Measurements from ENCODE around the gene WNT7A. TPM values are rescaled to one million over a fixed set of nuclear protein-coding genes. Genes with fewer than 3 reads are reported as not detected.

Gene WNT7A
- total RNA-seq, 2 experiments from 2014 or later = 22.4 to 24.7 TPM

- Histone ChIP-seq H3K4me1 (ENCODE audit: insufficient read depth, low read length) (peaks cover 8% of the 10 kb centered on the region), H3K36me3 (ENCODE audit: insufficient read depth, low read length) (no peaks in the 10 kb centered on the region), H3K27me3 (ENCODE audit: control insufficient read depth in 1 of 2, insufficient read depth in 2 of 2, low read length in 2 of 2) (no peaks in the 10 kb centered on the region), H3K27ac (ENCODE audit: low read depth in 1 of 2, low read length in 2 of 2) (no peak overlapping the region), H3K9me3 (ENCODE audit: control insufficient read depth in 1 of 2, insufficient read depth in 1 of 2, low read length in 2 of 2) (no peaks in the 10 kb centered on the region), H3K4me3 (ENCODE audit: low read length) (no peak overlapping the region)
- ATAC-seq (ENCODE audit: poor library complexity) (no peak), DNase-seq (no peak)
- no peak for TF ChIP-seq CTCF (IDR thresholded peaks at IDR 0.05)
- intact Hi-C loops (cut with DNase I, micrococcal nuclease) = no loop called here
- no peak overlapping the region for H3K27ac Mint-ChIP-seq
- H3K27me3 Mint-ChIP-seq = no peaks in the 10 kb centered on the region
- H3K9me3 Mint-ChIP-seq = peaks cover under 1% of the 10 kb centered on the region
- CTCF ChIA-PET = no interaction called here
- peaks cover 17% of the 10 kb centered on the region for H3K4me1 Mint-ChIP-seq (ENCODE audit: low read depth)
- POLR2A ChIA-PET = no interaction called here
- H3K36me3 Mint-ChIP-seq (ENCODE audit: low read depth) = no peaks in the 10 kb centered on the region
- no peak overlapping the region for H3K4me3 Mint-ChIP-seq
These were observed 111.4 kb downstream of the WNT7A start for GRCh38 chr3:13768453-13768852.

GRCh38 chr3:13767896-13768295, 112.0 kb downstream of the WNT7A start:
- Histone ChIP-seq H3K27me3 (ENCODE audit: control insufficient read depth in 1 of 2, insufficient read depth in 2 of 2, low read length in 2 of 2) (no peaks in the 10 kb centered on the region), H3K27ac (ENCODE audit: low read depth in 1 of 2, low read length in 2 of 2) (no peak overlapping the region), H3K4me1 (ENCODE audit: insufficient read depth, low read length) (peaks cover 8% of the 10 kb centered on the region), H3K36me3 (ENCODE audit: insufficient read depth, low read length) (no peaks in the 10 kb centered on the region), H3K4me3 (ENCODE audit: low read length) (no peak overlapping the region), H3K9me3 (ENCODE audit: control insufficient read depth in 1 of 2, insufficient read depth in 1 of 2, low read length in 2 of 2) (peaks cover 2 to 3% of the 10 kb centered on the region in 2 experiments)
- ChIA-PET CTCF (no interaction called here), POLR2A (no interaction called here)
- DNase-seq = no peak
- TF ChIP-seq CTCF (IDR thresholded peaks at IDR 0.05) = no peak
- Mint-ChIP-seq H3K4me1 (ENCODE audit: low read depth) (peaks cover 17% of the 10 kb centered on the region), H3K27ac (no peak overlapping the region), H3K4me3 (no peak overlapping the region), H3K36me3 (ENCODE audit: low read depth) (no peaks in the 10 kb centered on the region), H3K9me3 (peaks cover 5% of the 10 kb centered on the region), H3K27me3 (no peaks in the 10 kb centered on the region)
- ATAC-seq (ENCODE audit: poor library complexity) = no peak
- intact Hi-C loops (cut with DNase I, micrococcal nuclease) = no loop called here

- no peak overlapping the region for H3K27ac ChIP-seq (ENCODE audit: low read depth in 1 of 2, low read length in 2 of 2)
- Mint-ChIP-seq H3K27me3 (peaks cover 4% of the 10 kb centered on the region), H3K4me1 (ENCODE audit: low read depth) (peaks cover 17% of the 10 kb centered on the region), H3K36me3 (ENCODE audit: low read depth) (no peaks in the 10 kb centered on the region), H3K27ac (no peak overlapping the region), H3K9me3 (peaks cover 6% of the 10 kb centered on the region), H3K4me3 (no peak overlapping the region)
- TF ChIP-seq CTCF (IDR thresholded peaks at IDR 0.05) = no peak
- H3K27me3 ChIP-seq (ENCODE audit: control insufficient read depth in 1 of 2, insufficient read depth in 2 of 2, low read length in 2 of 2) = no peaks in the 10 kb centered on the region
- intact Hi-C loops (cut with DNase I, micrococcal nuclease) = no loop called here
- ATAC-seq (ENCODE audit: poor library complexity) = no peak
- peaks cover 7 to 10% of the 10 kb centered on the region in 2 experiments for H3K9me3 ChIP-seq (ENCODE audit: control insufficient read depth in 1 of 2, insufficient read depth in 1 of 2, low read length in 2 of 2)
- H3K4me1 ChIP-seq (ENCODE audit: insufficient read depth, low read length) = peaks cover 8% of the 10 kb centered on the region
- CTCF ChIA-PET = no interaction called here
- H3K36me3 ChIP-seq (ENCODE audit: insufficient read depth, low read length) = no peaks in the 10 kb centered on the region
- POLR2A ChIA-PET = no interaction called here
- no peak for DNase-seq
- no peak overlapping the region for H3K4me3 ChIP-seq (ENCODE audit: low read length)
These were observed 112.8 kb downstream of the WNT7A start for GRCh38 chr3:13767030-13767429.

Other genes starting within 250 kb of the WNT7A start
- gene CHCHD4, start 244.8 kb upstream of the WNT7A start, total RNA-seq = 1 to 10 TPM in 1 of 2 experiments, under 1 TPM in 1; 0.50 to 1.1 TPM
- gene TMEM43, start 245.0 kb upstream of the WNT7A start, total RNA-seq = 10 to 100 TPM; 24.8 to 27.6 TPM

Data from CD4-positive, alpha-beta T cell (primary cell).